ENCODE measurements around the gene TGFBR3.
"Not testable (repeated sequence)": the region's sequence is repeated elsewhere in the genome, so short reads cannot be mapped to it uniquely, and the experiment has no call there.

The TGFBR3 gene

GRCh38 chr1:91854852-91855534 lies 31.0 kb downstream of the TGFBR3 start:
- peaks cover 16% of the 10 kb centered on the region for H3K4me1 Mint-ChIP-seq
- no peaks in the 10 kb centered on the region for H3K9me3 Mint-ChIP-seq
- peaks cover 13% of the 10 kb centered on the region for H3K36me3 Mint-ChIP-seq (ENCODE audit: low read depth)
- H3K27me3 Mint-ChIP-seq (ENCODE audit: low read depth) = no peaks in the 10 kb centered on the region
- no peak for TF ChIP-seq CTCF (IDR thresholded peaks at IDR 0.05; ENCODE audit: unreplicated experiment in 3 of 3)
- peak overlapping the region in 1 of 3 experiments; percentile 53 for H3K27ac Mint-ChIP-seq
- no peak overlapping the region for H3K4me3 Mint-ChIP-seq

- Mint-ChIP-seq H3K27ac (no peak overlapping the region), H3K4me1 (peaks cover 16% of the 10 kb centered on the region), H3K9me3 (no peaks in the 10 kb centered on the region), H3K27me3 (ENCODE audit: low read depth) (no peaks in the 10 kb centered on the region), H3K4me3 (no peak overlapping the region), H3K36me3 (ENCODE audit: low read depth) (peaks cover 7% of the 10 kb centered on the region)
- TF ChIP-seq CTCF (IDR thresholded peaks at IDR 0.05; ENCODE audit: unreplicated experiment in 3 of 3) = no peak
Measured at GRCh38 chr1:91853397-91853796, 32.6 kb downstream of the TGFBR3 start.

- H3K27me3 Mint-ChIP-seq (ENCODE audit: low read depth); H3K36me3 Mint-ChIP-seq (ENCODE audit: low read depth); H3K4me3 Mint-ChIP-seq; H3K9me3 Mint-ChIP-seq: not testable (repeated sequence)
- Mint-ChIP-seq H3K27ac (peak overlapping the region; percentile 93 to 99 (median 96)), H3K4me1 (peaks cover 23% of the 10 kb centered on the region)
Measured at GRCh38 chr1:91852011-91852410, 33.9 kb downstream of the TGFBR3 start.

GRCh38 chr1:91851130-91852010 lies 34.6 kb downstream of the TGFBR3 start:
- no peaks in the 10 kb centered on the region for H3K27me3 Mint-ChIP-seq (ENCODE audit: low read depth)
- H3K36me3 Mint-ChIP-seq (ENCODE audit: low read depth) = peaks cover 4% of the 10 kb centered on the region
- peaks cover 29% of the 10 kb centered on the region for H3K4me1 Mint-ChIP-seq
- no peaks in the 10 kb centered on the region for H3K9me3 Mint-ChIP-seq
- peak overlapping the region; percentile 9 to 71 (median 68) for H3K4me3 Mint-ChIP-seq
- H3K27ac Mint-ChIP-seq = peak overlapping the region; percentile 93 to 99 (median 96)
- TF ChIP-seq CTCF (IDR thresholded peaks at IDR 0.05; ENCODE audit: unreplicated experiment in 3 of 3) = no peak

GRCh38 chr1:91850708-91851107 lies 35.2 kb downstream of the TGFBR3 start:
- no peak overlapping the region for H3K4me3 Mint-ChIP-seq
- H3K27me3 Mint-ChIP-seq (ENCODE audit: low read depth) = no peaks in the 10 kb centered on the region
- peaks cover 4% of the 10 kb centered on the region for H3K36me3 Mint-ChIP-seq (ENCODE audit: low read depth)

More at GRCh38 chr1:91850708-91851107, 35.2 kb downstream of the TGFBR3 start:
- no peak for TF ChIP-seq CTCF (IDR thresholded peaks at IDR 0.05; ENCODE audit: unreplicated experiment in 3 of 3)
- H3K27ac Mint-ChIP-seq = peak overlapping the region; percentile 93 to 99 (median 96)
- H3K4me1 Mint-ChIP-seq = peaks cover 36% of the 10 kb centered on the region
- no peaks in the 10 kb centered on the region for H3K9me3 Mint-ChIP-seq

Data from nephron (organoid).